HepG2 (cell line): ENCODE results near the gene ULK4. TPM values are rescaled to one million over a fixed set of nuclear protein-coding genes. Genes with fewer than 3 reads are reported as not detected.

Source experiments
- ATAC-seq: fragments of 200-7000 bp; cut with Tn5 transposase; 3 replicates; pipeline ENCODE4 v1.9.1; 2020; ENCODE audit warnings: mild to moderate bottlenecking, moderate library complexity
- BruUV-seq: library from RNA; stranded (reverse); fragments of 400-500 nt; replicated peaks from 2 replicates; lab custom pipeline; 2021; lab: Mats Ljungman, UMichigan
- CTCF ChIA-PET: fragments of 300-600 bp; formaldehyde crosslinking; extraction: SDS; loops from one replicate; lab custom pipeline; 2021; ENCODE audit warnings: low total read pairs, inconsistent platforms, low intra/inter-chr PET ratio; lab: Yijun Ruan, JAX
- POLR2A ChIA-PET: fragments of 350-600 bp; sonication (Branson Sonifier 250); formaldehyde crosslinking; loops from one replicate; lab custom pipeline; 2020; ENCODE audit warnings: antibody characterized with exemption, inconsistent platforms; lab: Yijun Ruan, JAX
- DNase-seq: peaks from one replicate; pipeline ENCODE4 v3.0.0-alpha.2; 2015; ENCODE audit warnings: low spot score
- FAIRE-seq: peaks from 3 replicates; lab custom pipeline; 2011; peaks lifted over from hg19 to GRCh38; lab: Jason Lieb, UNC
- H2AFZ ChIP-seq: one replicate; pipeline ENCODE4 v1.6.1; 2011; ENCODE audit warnings: low read length, inconsistent platforms
- H3K27ac ChIP-seq: fragments of 300-600 bp; 3 replicates; pipeline ENCODE4 v1.8.0; 2011; ENCODE audit warnings: mixed run types, mild to moderate bottlenecking, mixed read lengths, low read length, inconsistent platforms; ENCODE audit not compliant: insufficient read depth; ENCODE audit errors: extremely low read length
- H3K27me3 ChIP-seq, 2 experiments: fragments of 200-600 bp in 1 of 2; 2 replicates in 1 of 2; 3 replicates in 1 of 2; pipeline versions ENCODE4 v1.6.0 to v1.8.0; 2011; ENCODE audit warnings: low read length in 2 of 2, mild to moderate bottlenecking in 2 of 2, moderate library complexity in 2 of 2, inconsistent platforms in 1 of 2; ENCODE audit not compliant: insufficient read depth in 2 of 2, control insufficient read depth in 1 of 2
- H3K36me3 ChIP-seq, 2 experiments: fragments of 200-600 bp in 1 of 2; replicated peaks in 1 of 2; 2 replicates in 1 of 2; 3 replicates in 1 of 2; pipeline versions ENCODE4 v1.5.1 to v1.8.0; 2011; ENCODE audit warnings: low read length in 2 of 2, inconsistent platforms in 1 of 2; ENCODE audit not compliant: insufficient read depth in 2 of 2, control insufficient read depth in 1 of 2
- H3K4me1 ChIP-seq: 2 replicates; pipeline ENCODE4 v1.5.1; 2012; ENCODE audit warnings: low read length, inconsistent platforms; ENCODE audit not compliant: insufficient read depth
- H3K4me2 ChIP-seq: 2 replicates; pipeline ENCODE4 v1.6.0; 2011; ENCODE audit warnings: low read depth, low read length, inconsistent platforms
- H3K4me3 ChIP-seq, 3 experiments: fragments of 200-600 bp in 1 of 3; sonication (generic), shearing (Covaris generic) in 1 of 3; replicated peaks in 1 of 3; 2 replicates each; pipeline ENCODE4 v1.5.1; 2011 to 2016; ENCODE audit warnings: low read length in 3 of 3, inconsistent platforms in 2 of 3, low read depth in 2 of 3, mild to moderate bottlenecking in 2 of 3, control low read depth in 1 of 3, mixed read lengths in 1 of 3; ENCODE audit not compliant: insufficient read depth in 1 of 3
- H3K79me2 ChIP-seq: one replicate; pipeline ENCODE4 v1.6.1; 2011; ENCODE audit warnings: low read length, inconsistent platforms; ENCODE audit not compliant: insufficient read depth
- H3K9ac ChIP-seq: 2 replicates; pipeline ENCODE4 v1.6.0; 2011; ENCODE audit warnings: mild to moderate bottlenecking, low read depth, low read length, inconsistent platforms; ENCODE audit not compliant: insufficient read depth
- H3K9me3 ChIP-seq: 2 replicates; pipeline ENCODE4 v1.5.1; 2012; ENCODE audit warnings: mild to moderate bottlenecking, low read length
- H4K20me1 ChIP-seq: 2 replicates; pipeline ENCODE4 v1.6.0; 2011; ENCODE audit warnings: inconsistent platforms, mild to moderate bottlenecking, low read length, moderate library complexity; ENCODE audit not compliant: insufficient read depth
- ATF2 ChIP-seq: sonication (generic); formaldehyde crosslinking; IDR thresholded peaks from 2 replicates; pipeline ENCODE4 v1.4.0; 2020; ENCODE audit warnings: missing genetic modification reagents
- ELF4 ChIP-seq: sonication (generic); formaldehyde crosslinking; IDR thresholded peaks from 2 replicates; pipeline ENCODE4 v1.5.0; 2020; ENCODE audit warnings: missing genetic modification reagents, mild to moderate bottlenecking, moderate library complexity, borderline replicate concordance
- FOXO1 ChIP-seq: sonication (generic); formaldehyde crosslinking; IDR thresholded peaks from 2 replicates; pipeline ENCODE4 v1.4.0; 2020; ENCODE audit warnings: missing genetic modification reagents
- MED1 ChIP-seq: sonication (generic); formaldehyde crosslinking; IDR thresholded peaks from 2 replicates; pipeline ENCODE4 v1.4.0; 2020; ENCODE audit warnings: missing genetic modification reagents
- MYC ChIP-seq: sonication (generic); formaldehyde crosslinking; IDR thresholded peaks from 2 replicates; pipeline ENCODE4 v1.9.0; 2021; ENCODE audit warnings: missing genetic modification reagents, borderline replicate concordance
- NCOA1 ChIP-seq: sonication (generic); formaldehyde crosslinking; IDR thresholded peaks from 2 replicates; pipeline ENCODE4 v1.9.0; 2021; ENCODE audit warnings: missing genetic modification reagents
- NR2C2 ChIP-seq: sonication (generic); formaldehyde crosslinking; IDR thresholded peaks from 2 replicates; pipeline ENCODE4 v1.4.0; 2020; ENCODE audit warnings: missing genetic modification reagents, mild to moderate bottlenecking, moderate library complexity, borderline replicate concordance
- NR2F1 ChIP-seq, 2 experiments: fragments of 450-650 bp in 1 of 2; formaldehyde crosslinking in 1 of 2; IDR thresholded peaks; 2 replicates each; pipeline versions ENCODE4 v1.5.0 to v1.6.1; 2016 to 2020; ENCODE audit warnings: mild to moderate bottlenecking in 1 of 2, missing compliant biosample characterization in 1 of 2, missing genetic modification reagents in 1 of 2, moderate library complexity in 1 of 2
- RBM39 ChIP-seq: fragments of 200-400 bp; formaldehyde crosslinking; IDR thresholded peaks from one replicate; pipeline ENCODE4 v1.6.1; 2018; ENCODE audit warnings: antibody characterized with exemption, mild to moderate bottlenecking, low read depth, low read length; ENCODE audit not compliant: poor library complexity, severe bottlenecking
- SAP130 ChIP-seq: IDR thresholded peaks from 2 replicates; pipeline ENCODE4 v1.6.1; 2016; ENCODE audit warnings: low read depth
- TCF12 ChIP-seq, 2 experiments: fragments of 450-650 bp in 1 of 2; sonication (generic) in 1 of 2; formaldehyde crosslinking in 1 of 2; IDR thresholded peaks; 2 replicates each; pipeline versions ENCODE4 v1.6.1 to v1.8.0; 2017 to 2022; ENCODE audit warnings: antibody characterized with exemption in 1 of 2, mild to moderate bottlenecking in 1 of 2, missing genetic modification reagents in 1 of 2, moderate library complexity in 1 of 2
- ZNF12 ChIP-seq: sonication (generic); formaldehyde crosslinking; IDR thresholded peaks from 2 replicates; pipeline ENCODE4 v1.5.0; 2020; ENCODE audit warnings: missing genetic modification reagents
- ZNF253 ChIP-seq: sonication (generic); formaldehyde crosslinking; IDR thresholded peaks from 2 replicates; pipeline ENCODE4 v1.8.0; 2022; ENCODE audit warnings: mild to moderate bottlenecking, missing genetic modification reagents, borderline replicate concordance
- ZNF597 ChIP-seq: sonication (generic); formaldehyde crosslinking; IDR thresholded peaks from 2 replicates; pipeline ENCODE4 v1.5.0; 2020; ENCODE audit warnings: missing genetic modification reagents
- ZNF678 ChIP-seq: sonication (generic); formaldehyde crosslinking; IDR thresholded peaks from 2 replicates; pipeline ENCODE4 v1.4.0; 2020; ENCODE audit warnings: mild to moderate bottlenecking, missing genetic modification reagents
- ZNF780A ChIP-seq: sonication (generic); formaldehyde crosslinking; IDR thresholded peaks from 2 replicates; pipeline ENCODE4 v1.8.0; 2022; ENCODE audit warnings: mild to moderate bottlenecking, missing genetic modification reagents, moderate library complexity
- ZSCAN29 ChIP-seq: sonication (generic); formaldehyde crosslinking; conservative IDR thresholded peaks from 2 replicates; pipeline ENCODE4 v1.4.0; 2020; ENCODE audit warnings: mild to moderate bottlenecking, missing genetic modification reagents
- WGBS: methylation state at CpG from one replicate; pipeline ENCODE4 v1.1.6; 2017; ENCODE audit warnings: low lambda C conversion rate; 5-methylcytosine and 5-hydroxymethylcytosine counted together
- in situ Hi-C: cut with HindIII; loops from 2 replicates; pipeline ENCODE4 v1.10.0; 2017; ENCODE audit warnings: low pct_unique_long_range_greater_than_20kb; ENCODE audit not compliant: extremely low pct_ligation_motif_present
- intact Hi-C: fragments of 100-400 bp; cut with micrococcal nuclease; formaldehyde crosslinking; loops from one replicate; pipeline ENCODE4 v1.10.0; 2022; ENCODE audit not compliant: unreplicated experiment
- polyA plus RNA-seq, 8 experiments: library from polyadenylated mRNA; depleted of rRNA in 3 of 8; stranded (reverse) in 7 of 8; unstranded in 1 of 8; fragments of >200 nt; fragmentation: Illumina TruSeq in 4 of 8; extraction: Trizol in 4 of 8; gene quantifications; 2 replicates each; pipeline versions ENCODE4 v1.2.1 to v1.2.3, GENCODE V29; 2011 to 2016; ENCODE audit warnings: low read depth in 4 of 8, missing spikeins in 1 of 8, mixed read lengths in 1 of 8; ENCODE audit not compliant: insufficient read depth in 1 of 8
- total RNA-seq, 5 experiments: library from RNA; depleted of rRNA; stranded (reverse); fragments of >200 nt; fragmentation: Illumina TruSeq; extraction: Trizol; gene quantifications; 2 replicates each; pipeline ENCODE4 v1.2.3, GENCODE V29; 2016; ENCODE audit warnings: low read depth in 1 of 5

Gene ULK4
- total and polyA plus RNA-seq, 2 of the 13 experiments (the other 11 are each of a cell fraction or from before 2014, with no cell fraction given): 6.7 to 11.8 TPM

GRCh38 chr3:41661796-41662195 is 300.1 kb downstream of the ULK4 start:
- no peak for ATAC-seq
- H3K27me3 ChIP-seq: no peaks in the 10 kb centered on the region
- in situ Hi-C loops: no loop called here
- no TSS peak for BruUV-seq
- H3K9ac ChIP-seq: no peak overlapping the region
- no peak overlapping the region for H3K4me3 ChIP-seq
- H4K20me1 ChIP-seq: no peaks in the 10 kb centered on the region
- H3K36me3 ChIP-seq: peaks cover 0 to 2% of the 10 kb centered on the region in 2 experiments; a peak in 1 of 5 replicates
- 89% methylated on average over 3 of the region's 3 CpGs for WGBS
- no peak for DNase-seq
- H3K79me2 ChIP-seq: no peaks in the 10 kb centered on the region
- POLR2A ChIA-PET: no interaction called here
- intact Hi-C loops: no loop called here
- H3K9me3 ChIP-seq: peaks cover 11% of the 10 kb centered on the region
- H3K27ac ChIP-seq: no peak overlapping the region
- no peak for FAIRE-seq
- CTCF ChIA-PET: no interaction called here
- no peak overlapping the region for H3K4me2 ChIP-seq
- peaks cover 10% of the 10 kb centered on the region for H3K4me1 ChIP-seq
- no peak for TF ChIP-seq MYC
- TF ChIP-seq FOXO1 (CRISPR knock-in tag): no peak
- TF ChIP-seq TCF12 (IDR thresholded peaks at IDR 0.05): no peak
- no peak for TF ChIP-seq TCF12 (CRISPR knock-in tag; IDR thresholded peaks at IDR 0.05)
- TF ChIP-seq RBM39: no peak
- no peak for TF ChIP-seq SAP130
- TF ChIP-seq ZNF678 (CRISPR knock-in tag): no peak
- TF ChIP-seq NR2C2: no peak
- no peak for TF ChIP-seq NCOA1 (CRISPR knock-in tag)
- no peak for TF ChIP-seq ZNF253
- no peak for TF ChIP-seq ELF4
- TF ChIP-seq ATF2 (CRISPR knock-in tag): no peak
- no peak for TF ChIP-seq ZNF597 (CRISPR knock-in tag)
- TF ChIP-seq MED1 (CRISPR knock-in tag): no peak
- TF ChIP-seq ZSCAN29 (CRISPR knock-in tag): no peak
- TF ChIP-seq NR2F1 (CRISPR knock-in tag; IDR thresholded peaks at IDR 0.05): no peak
- TF ChIP-seq ZNF780A: no peak
- TF ChIP-seq ZNF12 (CRISPR knock-in tag): no peak
- no peak overlapping the region for H2AFZ ChIP-seq
